Measurements from ENCODE around the gene COBL.

COBL gene

GRCh38 chr7:51295440-51296245 lies 21.0 kb downstream of the COBL start:
- Histone ChIP-seq H3K4me3 (replicated peaks; ENCODE audit: low read depth, low read length) (no peak overlapping the region), H3K27me3 (replicated peaks; ENCODE audit: control insufficient read depth, insufficient read depth, low read length) (no peaks in the 10 kb centered on the region), H3K36me3 (ENCODE audit: control insufficient read depth, insufficient read depth, low read length) (no peaks in the 10 kb centered on the region)
- no peak for DNase-seq (ENCODE audit: extremely low read depth, insufficient read length)
- no peak for TF ChIP-seq CTCF (IDR thresholded peaks at IDR 0.05; ENCODE audit: insufficient read depth, low read length, poor library complexity, severe bottlenecking)

- no peak for TF ChIP-seq CTCF (IDR thresholded peaks at IDR 0.05; ENCODE audit: insufficient read depth, low read length, poor library complexity, severe bottlenecking)
- Histone ChIP-seq H3K4me3 (replicated peaks; ENCODE audit: low read depth, low read length) (no peak overlapping the region), H3K36me3 (ENCODE audit: control insufficient read depth, insufficient read depth, low read length) (no peaks in the 10 kb centered on the region), H3K27me3 (replicated peaks; ENCODE audit: control insufficient read depth, insufficient read depth, low read length) (no peaks in the 10 kb centered on the region)
- DNase-seq (ENCODE audit: extremely low read depth, insufficient read length) = no peak
Observed at GRCh38 chr7:51292596-51292995, 24.0 kb downstream of the COBL start.

GRCh38 chr7:51290702-51291540 lies 25.7 kb downstream of the COBL start:
- no peaks in the 10 kb centered on the region for H3K36me3 ChIP-seq (ENCODE audit: control insufficient read depth, insufficient read depth, low read length)
- no peak for TF ChIP-seq CTCF (IDR thresholded peaks at IDR 0.05; ENCODE audit: insufficient read depth, low read length, poor library complexity, severe bottlenecking)
- no peaks in the 10 kb centered on the region for H3K27me3 ChIP-seq (replicated peaks; ENCODE audit: control insufficient read depth, insufficient read depth, low read length)
- H3K4me3 ChIP-seq (replicated peaks; ENCODE audit: low read depth, low read length) = no peak overlapping the region
- DNase-seq (ENCODE audit: extremely low read depth, insufficient read length) = no peak

- no peaks in the 10 kb centered on the region for H3K36me3 ChIP-seq (ENCODE audit: control insufficient read depth, insufficient read depth, low read length)
- no peak for TF ChIP-seq CTCF (IDR thresholded peaks at IDR 0.05; ENCODE audit: insufficient read depth, low read length, poor library complexity, severe bottlenecking)
- no peaks in the 10 kb centered on the region for H3K27me3 ChIP-seq (replicated peaks; ENCODE audit: control insufficient read depth, insufficient read depth, low read length)
- H3K4me3 ChIP-seq (replicated peaks; ENCODE audit: low read depth, low read length) = no peak overlapping the region
- no peak for DNase-seq (ENCODE audit: extremely low read depth, insufficient read length)
Observed at GRCh38 chr7:51290304-51290637, 26.3 kb downstream of the COBL start.

- no peak overlapping the region for H3K4me3 ChIP-seq (replicated peaks; ENCODE audit: low read depth, low read length)
- DNase-seq (ENCODE audit: extremely low read depth, insufficient read length) = no peak
- H3K27me3 ChIP-seq (replicated peaks; ENCODE audit: control insufficient read depth, insufficient read depth, low read length) = no peaks in the 10 kb centered on the region
- H3K36me3 ChIP-seq (ENCODE audit: control insufficient read depth, insufficient read depth, low read length) = no peaks in the 10 kb centered on the region
- TF ChIP-seq CTCF (IDR thresholded peaks at IDR 0.05; ENCODE audit: insufficient read depth, low read length, poor library complexity, severe bottlenecking) = no peak
Observed at GRCh38 chr7:51289623-51290303, 26.8 kb downstream of the COBL start.

Measured in GM06990 (cell line).